Endothelial cell (in vitro differentiated cells): ENCODE results near the gene ATP6AP1. TPM values are rescaled to one million over a fixed set of nuclear protein-coding genes. Genes with fewer than 3 reads are reported as not detected.

Source experiments
- DNase-seq: peaks from one replicate; pipeline ENCODE4 v3.0.0; 2021; ENCODE audit warnings: low spot score
- H3K27ac Mint-ChIP-seq: one replicate; pipeline ENCODE4 v1.8.0; 2021; ENCODE audit warnings: mixed read lengths, inconsistent platforms; ENCODE audit not compliant: unreplicated experiment
- H3K27me3 Mint-ChIP-seq: one replicate; pipeline ENCODE4 v1.8.0; 2021; ENCODE audit warnings: mild to moderate bottlenecking, moderate library complexity, mixed read lengths, inconsistent platforms; ENCODE audit not compliant: unreplicated experiment
- H3K36me3 Mint-ChIP-seq: one replicate; pipeline ENCODE4 v1.8.0; 2021; ENCODE audit warnings: mild to moderate bottlenecking, low read depth, mixed read lengths, inconsistent platforms; ENCODE audit not compliant: unreplicated experiment
- H3K4me1 Mint-ChIP-seq: one replicate; pipeline ENCODE4 v1.8.0; 2021; ENCODE audit warnings: mild to moderate bottlenecking, mixed read lengths, inconsistent platforms; ENCODE audit not compliant: unreplicated experiment
- H3K4me3 Mint-ChIP-seq: one replicate; pipeline ENCODE4 v1.8.0; 2021; ENCODE audit warnings: mild to moderate bottlenecking, mixed read lengths, inconsistent platforms; ENCODE audit not compliant: unreplicated experiment
- H3K9me3 Mint-ChIP-seq: one replicate; pipeline ENCODE4 v1.8.0; 2021; ENCODE audit warnings: mixed read lengths, inconsistent platforms; ENCODE audit not compliant: unreplicated experiment
- CTCF ChIP-seq: fragments of 200-600 bp; sonication (generic); IDR thresholded peaks from one replicate; pipeline ENCODE4 v1.5.0; 2021; ENCODE audit warnings: antibody characterized with exemption; ENCODE audit not compliant: unreplicated experiment
- total RNA-seq: library from RNA; stranded (reverse); fragmentation: NEBNext Ultra II Directional; extraction: Animal tissue kit (Norgen Biotek cat#: 25700); gene quantifications from one replicate; pipeline ENCODE4 v1.2.1, GENCODE V29; 2021; ENCODE audit not compliant: unreplicated experiment

Gene ATP6AP1
- total RNA-seq, 1 donor from 2014 or later, result 100 TPM

- H3K9me3 Mint-ChIP-seq, result no peaks in the 10 kb centered on the region
- no peak for TF ChIP-seq CTCF
- H3K4me3 Mint-ChIP-seq, result no peak overlapping the region
- H3K4me1 Mint-ChIP-seq, result peaks cover 10% of the 10 kb centered on the region
- H3K27me3 Mint-ChIP-seq, result peaks cover 4% of the 10 kb centered on the region
- no peak overlapping the region for H3K27ac Mint-ChIP-seq
- no peak for DNase-seq
- peaks cover 5% of the 10 kb centered on the region for H3K36me3 Mint-ChIP-seq
These were observed 23.8 kb upstream of the ATP6AP1 start for GRCh38 chrX:154404625-154405192.

- no peak for TF ChIP-seq CTCF
- no peak for DNase-seq
- peaks cover 3% of the 10 kb centered on the region for H3K36me3 Mint-ChIP-seq
- no peaks in the 10 kb centered on the region for H3K9me3 Mint-ChIP-seq
- H3K27ac Mint-ChIP-seq, result peak overlapping the region; percentile 53
- peak overlapping the region; percentile 82 for H3K4me3 Mint-ChIP-seq
- H3K4me1 Mint-ChIP-seq, result peaks cover 14% of the 10 kb centered on the region
- H3K27me3 Mint-ChIP-seq, result peaks cover 5% of the 10 kb centered on the region
These were observed 19.7 kb upstream of the ATP6AP1 start for GRCh38 chrX:154408659-154409221.

GRCh38 chrX:154409222-154409871 lies 19.1 kb upstream of the ATP6AP1 start, which contains the start of gene DNASE1L1:
Gene DNASE1L1, minus strand, starts transcription at chrX:154409254. Its CDS starts 3,686 bp downstream, at chrX:154405568.
- Mint-ChIP-seq H3K9me3 (no peaks in the 10 kb centered on the region), H3K4me3 (peak within 1 kb of the TSS; percentile 82), H3K4me1 (peaks cover 14% of the 10 kb centered on the region), H3K27me3 (peaks cover 5% of the 10 kb centered on the region), H3K36me3 (peaks cover 3% of the 10 kb centered on the region), H3K27ac (peak within 1 kb of the TSS; percentile 70)
- peak; percentile 69 for DNase-seq
- TF ChIP-seq CTCF, result no peak

GRCh38 chrX:154411981-154412340 lies 16.5 kb upstream of the ATP6AP1 start:
- no peaks in the 10 kb centered on the region for H3K9me3 Mint-ChIP-seq
- peak; percentile 38 for DNase-seq
- TF ChIP-seq CTCF, result no peak
- H3K36me3 Mint-ChIP-seq, result peaks cover 3% of the 10 kb centered on the region
- peaks cover 14% of the 10 kb centered on the region for H3K4me1 Mint-ChIP-seq
- H3K4me3 Mint-ChIP-seq, result peak overlapping the region; percentile 42
- peaks cover 5% of the 10 kb centered on the region for H3K27me3 Mint-ChIP-seq
- H3K27ac Mint-ChIP-seq, result no peak overlapping the region

- Mint-ChIP-seq H3K9me3 (no peaks in the 10 kb centered on the region), H3K36me3 (peaks cover 3% of the 10 kb centered on the region), H3K4me3 (peak overlapping the region; percentile 42), H3K27me3 (peaks cover 5% of the 10 kb centered on the region), H3K27ac (peak overlapping the region; percentile 82), H3K4me1 (peaks cover 14% of the 10 kb centered on the region)
- peak; percentile 23 for DNase-seq
- no peak for TF ChIP-seq CTCF
These were observed 16.0 kb upstream of the ATP6AP1 start for GRCh38 chrX:154412468-154412867.
